HK-2 (cell line): ENCODE data around the gene GFER.
"Not testable (repeated sequence)": the region's sequence is repeated elsewhere in the genome, so short reads cannot be mapped to it uniquely, and the experiment has no call there.

Experiments
- DNase-seq: peaks from one replicate; pipeline ENCODE4 v3.0.0-alpha.2; 2018; ENCODE audit not compliant: unreplicated experiment

GFER gene

DNA sequence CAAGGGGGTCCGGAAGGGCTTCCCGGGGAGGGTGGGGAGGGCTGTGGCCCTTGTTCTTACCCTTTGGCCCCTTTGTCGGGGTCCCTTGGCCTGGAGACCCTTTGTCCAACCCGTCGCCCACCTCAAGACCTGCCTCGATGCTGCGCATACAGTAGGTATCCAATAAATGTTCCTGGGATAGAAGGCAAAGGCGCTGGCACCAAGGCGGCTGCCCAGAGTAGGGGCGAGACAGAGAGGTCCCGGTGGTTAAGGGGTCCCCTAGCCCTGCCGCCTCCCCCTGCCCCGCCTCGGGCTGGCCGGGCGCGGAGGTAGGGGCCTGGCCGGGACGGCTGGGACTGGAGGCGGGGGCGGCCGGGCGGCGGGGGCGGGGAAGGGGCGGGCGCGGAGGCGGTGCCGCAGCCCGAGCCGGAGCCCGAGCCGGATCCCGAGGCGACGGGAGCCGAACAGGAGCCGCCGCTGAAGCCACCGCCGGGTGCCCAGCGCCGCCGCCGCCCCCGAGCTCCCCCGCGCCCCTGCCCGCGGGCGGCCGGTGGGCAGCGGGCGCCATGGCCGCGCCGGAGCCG, 42.5 kb downstream of the GFER start, which contains the start of gene NHERF2:
NHERF2 (plus strand) TSS at position 442 of the 563 bp plus-strand sequence; CDS start at position 546, 104 bp downstream.
- peak; percentile 34 for DNase-seq

GRCh38 chr16:2027024-2028010, 43.3 kb downstream of the GFER start:
- DNase-seq, result peak; percentile 35

DNA sequence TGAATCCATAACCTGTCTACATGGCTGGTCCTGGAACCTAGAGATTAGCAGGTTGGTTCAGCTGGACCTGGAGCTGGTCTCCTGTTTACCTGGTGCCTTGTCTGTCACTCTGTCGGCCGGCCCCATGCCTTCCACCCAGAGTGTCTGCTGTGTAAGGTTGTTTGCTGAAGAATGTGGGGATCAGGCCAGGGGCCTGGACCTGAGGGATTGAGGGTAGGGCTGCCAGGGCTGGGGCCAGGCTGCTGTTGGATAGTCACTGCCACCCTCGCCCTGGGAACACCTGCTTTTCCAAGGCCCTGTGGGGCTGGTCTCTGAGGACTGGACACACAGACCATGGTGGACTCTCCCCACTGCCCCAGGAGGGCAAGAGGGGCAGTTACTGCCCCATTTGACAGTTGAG, 44.2 kb downstream of the GFER start:
- no peak for DNase-seq

DNA sequence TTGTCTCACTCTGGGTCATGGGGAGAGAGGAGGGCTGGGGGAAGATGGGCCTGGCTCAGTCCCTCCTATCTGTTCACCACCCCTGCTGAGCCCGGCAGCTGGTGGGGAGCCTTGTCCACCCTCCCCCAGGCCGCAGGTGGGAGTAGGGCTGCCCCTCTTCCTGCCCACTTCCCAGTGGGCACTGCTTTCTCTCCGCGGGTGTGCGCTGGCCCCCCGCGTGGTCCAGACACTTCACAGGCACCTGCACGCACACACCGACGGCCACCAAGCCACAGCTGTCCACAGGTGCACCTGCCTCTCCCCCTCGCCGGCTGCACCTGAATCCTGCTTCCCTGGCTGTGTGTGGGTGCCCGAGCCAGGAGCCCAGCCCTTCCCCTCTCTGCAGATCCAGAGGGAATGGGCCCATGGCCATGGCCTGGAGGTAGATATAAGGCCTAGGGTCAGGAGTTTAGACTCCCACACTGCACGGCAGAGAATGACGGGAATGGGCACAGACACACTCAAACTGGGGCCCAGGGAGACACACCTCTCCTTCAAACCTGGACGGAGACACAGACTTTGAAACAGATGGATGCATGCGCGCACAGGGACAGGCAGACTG, 44.7 kb downstream of the GFER start:
- DNase-seq, result no peak

- no peak for DNase-seq
Measured at GRCh38 chr16:2029350-2029749, 45.4 kb downstream of the GFER start.

DNA sequence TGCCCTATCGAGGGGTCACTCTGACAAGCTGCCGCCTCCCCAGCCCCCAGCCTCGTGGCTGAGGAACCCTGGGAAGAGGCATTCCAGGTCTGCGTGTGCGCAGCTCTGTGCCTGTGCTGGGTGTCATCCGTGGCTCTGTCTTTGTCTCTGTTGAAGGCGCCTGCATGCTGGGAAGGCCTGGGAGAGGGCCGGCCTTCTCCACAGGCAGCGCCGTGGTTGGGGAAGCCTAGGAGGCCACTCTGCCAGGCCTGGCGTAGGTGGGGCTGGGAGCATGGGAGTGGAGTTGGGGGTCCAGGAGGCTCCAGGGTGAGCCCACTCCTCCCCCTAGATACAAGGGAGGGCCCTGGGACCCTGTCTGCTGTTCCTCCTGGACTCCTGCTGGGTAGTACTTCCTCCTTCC, 46.0 kb downstream of the GFER start:
- no peak for DNase-seq

GRCh38 chr16:2031081-2031577, 47.1 kb downstream of the GFER start:
- no peak for DNase-seq

- DNase-seq, result no peak
Measured at GRCh38 chr16:2032285-2033056, 48.5 kb downstream of the GFER start.

DNA sequence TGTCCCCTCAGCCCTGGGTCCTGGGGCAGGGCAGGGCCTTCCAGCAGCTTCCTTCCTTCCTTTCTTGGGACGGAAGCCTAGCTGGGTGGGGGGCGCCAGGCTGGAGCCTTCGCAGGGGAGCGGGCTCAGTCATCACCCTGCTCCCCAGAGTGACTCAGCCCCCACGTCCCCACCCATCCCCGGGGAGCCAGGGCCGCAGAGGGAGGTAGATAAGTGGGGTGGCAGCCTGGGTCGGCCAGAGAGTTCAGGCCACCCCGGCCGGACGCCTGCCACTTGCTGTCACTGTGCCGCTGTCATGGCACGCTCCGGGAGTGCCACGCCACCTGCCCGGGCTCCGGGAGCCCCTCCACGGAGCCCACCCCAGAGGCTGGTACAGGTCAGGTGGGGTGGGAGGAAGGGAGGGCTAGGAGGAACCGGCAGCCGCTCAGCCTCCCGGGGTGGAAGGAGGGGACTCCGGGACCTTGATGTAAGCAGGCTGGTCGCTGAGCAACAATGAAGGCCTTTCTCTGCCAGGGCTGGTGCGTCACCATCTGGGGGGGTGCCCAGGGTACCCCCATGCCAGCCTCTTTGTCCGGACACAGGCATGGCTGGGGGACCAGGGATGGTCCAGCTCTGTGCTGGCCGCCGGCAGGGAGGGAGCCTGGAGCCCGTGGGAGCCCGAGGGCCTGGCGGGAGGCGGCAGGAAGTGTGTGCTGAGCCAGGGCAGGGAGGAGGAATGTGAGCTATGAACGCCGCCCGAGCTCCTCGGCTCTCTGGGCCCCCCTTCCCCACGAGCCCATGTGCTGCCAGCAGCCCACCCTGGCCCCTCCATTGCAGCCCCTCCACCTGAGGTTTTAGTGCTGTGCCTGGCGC, 49.3 kb downstream of the GFER start:
- no peak for DNase-seq

DNA sequence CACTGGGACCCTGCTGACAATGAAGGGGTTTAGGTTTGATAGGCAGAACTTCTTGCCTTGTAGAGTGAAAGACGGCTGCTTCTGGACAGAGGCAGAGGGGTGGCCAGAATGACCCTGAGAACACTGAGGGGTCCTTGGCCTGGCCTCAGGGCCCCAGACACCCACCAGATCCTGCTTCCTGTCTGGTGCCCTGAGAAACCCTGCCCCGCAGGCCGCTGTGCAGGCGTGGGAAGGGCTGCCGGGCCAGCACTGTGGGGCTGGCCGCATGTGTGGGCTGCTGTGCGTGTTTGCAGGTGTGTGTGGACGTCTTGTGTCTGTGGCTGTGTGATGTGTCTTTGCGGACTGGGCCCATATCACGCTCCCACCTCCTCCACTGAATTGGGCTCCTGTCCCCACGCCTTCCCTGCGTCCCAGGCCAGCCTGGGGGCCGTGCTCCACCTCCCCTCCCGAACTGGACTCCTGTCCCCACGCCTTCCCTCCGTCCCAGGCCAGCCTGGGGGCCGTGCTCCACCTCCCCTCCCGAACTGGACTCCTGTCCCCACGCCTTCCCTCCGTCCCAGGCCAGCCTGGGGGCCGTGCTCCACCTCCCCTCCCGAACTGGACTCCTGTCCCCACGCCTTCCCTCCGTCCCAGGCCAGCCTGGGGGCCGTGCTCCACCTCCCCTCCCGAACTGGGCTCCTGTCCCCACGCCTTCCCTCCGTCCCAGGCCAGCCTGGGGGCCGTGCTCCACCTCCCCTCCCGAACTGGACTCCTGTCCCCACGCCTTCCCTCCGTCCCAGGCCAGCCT, 50.1 kb downstream of the GFER start:
- not testable (repeated sequence) for DNase-seq

DNA sequence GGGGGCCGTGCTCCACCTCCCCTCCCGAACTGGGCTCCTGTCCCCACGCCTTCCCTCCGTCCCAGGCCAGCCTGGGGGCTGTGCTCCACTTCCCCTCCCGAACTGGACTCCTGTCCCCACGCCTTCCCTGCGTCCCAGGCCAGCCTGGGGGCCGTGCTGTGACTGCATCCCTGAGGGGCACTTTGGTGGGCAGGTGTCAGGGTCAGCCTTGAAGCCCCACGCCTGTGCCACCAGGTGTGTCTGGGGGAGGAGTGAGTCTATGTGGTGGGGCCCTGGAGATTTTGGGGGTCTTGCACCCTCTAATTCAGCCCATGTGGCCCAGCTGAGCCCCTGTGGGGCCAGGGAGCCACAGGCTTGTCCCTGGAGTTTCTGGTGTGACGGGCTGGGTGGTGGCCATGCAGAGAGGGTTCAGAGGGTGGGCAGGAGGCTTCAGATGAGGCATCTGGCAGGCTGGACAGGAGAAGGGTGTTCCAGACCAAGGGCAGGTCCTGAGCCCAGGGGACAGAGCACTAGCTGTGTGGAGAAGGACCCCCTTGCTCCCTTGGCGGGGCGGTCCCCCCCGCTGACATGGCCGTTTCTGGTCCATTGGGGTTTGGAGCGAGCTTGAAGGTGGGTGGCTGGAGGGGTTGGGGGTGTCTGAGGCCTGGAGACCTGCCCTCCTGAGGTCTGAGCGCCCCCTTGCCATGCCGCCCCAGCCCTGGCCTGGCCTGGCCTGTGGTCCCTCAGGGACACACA, 50.9 kb downstream of the GFER start:
- DNase-seq, result no peak

DNA sequence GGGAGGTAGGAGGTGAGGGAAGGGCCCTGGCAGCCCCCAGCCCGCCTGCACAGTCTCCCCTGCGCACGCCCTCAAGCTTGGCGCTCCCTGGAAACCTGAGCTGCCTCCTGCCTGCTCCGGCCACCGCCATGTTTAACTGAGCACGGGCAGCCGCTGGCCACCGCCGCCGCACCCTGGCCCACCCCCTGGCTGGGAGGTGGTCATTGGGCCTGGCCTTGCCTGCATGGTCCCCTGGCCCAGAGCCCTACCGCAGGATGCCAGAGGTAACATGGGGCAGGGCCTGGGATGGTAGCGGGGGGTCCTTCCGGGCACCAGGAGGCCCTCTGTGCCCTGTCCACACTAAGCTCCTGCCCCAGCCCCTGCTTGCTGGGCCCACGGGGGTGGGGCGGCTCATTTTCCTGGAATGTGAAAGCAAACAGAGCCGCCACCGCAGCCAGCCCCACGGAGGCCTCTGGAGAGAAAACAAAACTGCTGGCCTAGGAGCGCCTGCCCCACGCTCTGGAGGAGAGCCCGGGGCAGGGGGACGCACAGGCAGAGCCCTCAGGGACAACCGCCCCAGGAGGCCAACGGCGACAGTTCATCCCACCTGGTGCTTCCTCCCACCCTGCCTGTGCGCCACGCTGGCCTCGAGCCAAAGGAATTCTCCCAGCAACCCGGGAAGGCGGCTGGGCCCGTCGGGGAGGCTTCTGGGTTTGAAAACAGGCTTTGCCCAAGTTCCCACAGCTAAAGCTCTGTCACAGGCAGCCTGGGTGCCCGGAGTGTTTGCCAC, 51.6 kb downstream of the GFER start:
- no peak for DNase-seq

DNA sequence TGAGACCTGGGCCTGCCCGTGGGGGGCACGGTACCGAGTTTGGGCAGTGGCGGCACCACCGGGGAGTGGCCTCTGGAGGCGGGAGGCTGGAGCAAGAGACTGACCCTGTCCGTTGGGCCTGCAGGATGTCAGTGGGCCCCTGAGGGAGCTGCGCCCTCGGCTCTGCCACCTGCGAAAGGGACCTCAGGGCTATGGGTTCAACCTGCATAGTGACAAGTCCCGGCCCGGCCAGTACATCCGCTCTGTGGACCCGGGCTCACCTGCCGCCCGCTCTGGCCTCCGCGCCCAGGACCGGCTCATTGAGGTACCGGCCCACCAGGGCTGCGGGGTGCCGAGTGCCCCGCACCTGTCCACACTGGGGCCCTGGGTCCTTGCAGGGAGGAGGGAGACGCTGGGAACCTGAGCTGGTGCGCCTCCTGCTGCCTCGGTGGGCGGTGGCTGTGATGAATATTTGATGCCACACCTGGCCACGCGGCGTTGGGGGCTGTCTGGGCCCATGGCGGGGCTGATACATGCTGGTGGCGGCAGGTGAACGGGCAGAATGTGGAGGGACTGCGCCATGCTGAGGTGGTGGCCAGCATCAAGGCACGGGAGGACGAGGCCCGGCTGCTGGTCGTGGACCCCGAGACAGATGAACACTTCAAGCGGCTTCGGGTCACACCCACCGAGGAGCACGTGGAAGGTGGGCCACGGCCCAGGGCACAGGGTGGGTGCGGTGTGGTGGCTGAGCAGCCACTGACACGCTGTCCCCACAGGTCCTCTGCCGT, 52.4 kb downstream of the GFER start:
- no peak for DNase-seq

GRCh38 chr16:2037115-2037514, 53.1 kb downstream of the GFER start:
- DNase-seq, result no peak
